PC-9 (cell line): ENCODE results near the gene CFAP119.

ENCODE experiments used
- EZH2 ChIP-seq: fragments of 200-600 bp; sonication (generic); IDR thresholded peaks from 2 replicates; pipeline ENCODE4 v1.8.0; 2017; ENCODE audit warnings: antibody characterized with exemption, low read depth
- TF ChIP-seq, protein P1 (sequence below): fragments of 200-600 bp; sonication (generic); conservative IDR thresholded peaks from 2 replicates; pipeline ENCODE4 v1.6.1; 2017; ENCODE audit warnings: mixed run types, antibody characterized with exemption, mild to moderate bottlenecking, moderate library complexity

DNA sequence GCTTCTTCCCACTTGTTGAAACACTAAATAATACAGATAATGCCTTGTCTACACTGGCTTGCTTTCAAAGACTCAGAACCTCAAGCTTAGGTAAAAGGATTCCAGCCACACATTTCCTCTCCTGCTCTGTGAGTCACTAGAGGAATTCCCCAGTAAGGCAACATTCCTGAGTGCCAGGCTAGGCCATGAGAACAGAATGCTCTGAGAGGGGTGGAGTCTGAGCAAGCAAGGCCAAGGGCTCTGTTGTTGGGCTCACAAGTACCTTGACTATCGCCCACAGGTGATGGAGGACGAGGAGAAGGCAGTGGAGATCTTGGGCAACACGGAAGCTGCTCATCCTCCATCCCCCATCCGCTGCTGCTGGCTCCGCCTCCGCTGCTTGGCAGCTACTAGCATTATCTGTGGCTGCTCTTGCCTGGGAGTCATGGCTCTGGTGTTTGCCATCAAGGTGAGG lies 20.4 kb downstream of the CFAP119 start:
- TF ChIP-seq, protein P1, sequence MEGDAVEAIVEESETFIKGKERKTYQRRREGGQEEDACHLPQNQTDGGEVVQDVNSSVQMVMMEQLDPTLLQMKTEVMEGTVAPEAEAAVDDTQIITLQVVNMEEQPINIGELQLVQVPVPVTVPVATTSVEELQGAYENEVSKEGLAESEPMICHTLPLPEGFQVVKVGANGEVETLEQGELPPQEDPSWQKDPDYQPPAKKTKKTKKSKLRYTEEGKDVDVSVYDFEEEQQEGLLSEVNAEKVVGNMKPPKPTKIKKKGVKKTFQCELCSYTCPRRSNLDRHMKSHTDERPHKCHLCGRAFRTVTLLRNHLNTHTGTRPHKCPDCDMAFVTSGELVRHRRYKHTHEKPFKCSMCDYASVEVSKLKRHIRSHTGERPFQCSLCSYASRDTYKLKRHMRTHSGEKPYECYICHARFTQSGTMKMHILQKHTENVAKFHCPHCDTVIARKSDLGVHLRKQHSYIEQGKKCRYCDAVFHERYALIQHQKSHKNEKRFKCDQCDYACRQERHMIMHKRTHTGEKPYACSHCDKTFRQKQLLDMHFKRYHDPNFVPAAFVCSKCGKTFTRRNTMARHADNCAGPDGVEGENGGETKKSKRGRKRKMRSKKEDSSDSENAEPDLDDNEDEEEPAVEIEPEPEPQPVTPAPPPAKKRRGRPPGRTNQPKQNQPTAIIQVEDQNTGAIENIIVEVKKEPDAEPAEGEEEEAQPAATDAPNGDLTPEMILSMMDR = no peak
- no peak for TF ChIP-seq EZH2
